Stimulated activated naive CD8-positive, alpha-beta T cell treated with anti-CD3 and anti-CD28 coated beads, Interleukin-15, amount 100 ng/mL, for 72 hours (primary cell): Measurements from ENCODE around the gene SETBP1.
A peak's percentile ranks its signal among the peaks of the same experiment; 100 is the strongest.

Experiments used
- ATAC-seq: fragments of 150-1000 bp; cut with Tn5 transposase; 2 replicates; pipeline ENCODE4 v1.10.0; 2021; ENCODE audit warnings: mild to moderate bottlenecking, moderate library complexity
- DNase-seq, 2 donors: peaks; one replicate each; pipeline ENCODE4 v3.0.0; 2021 to 2022
- H3K27ac Mint-ChIP-seq, 2 donors: one replicate each; pipeline ENCODE4 v1.8.0; 2022; ENCODE audit warnings: mild to moderate bottlenecking in 2 of 2, mixed read lengths in 2 of 2, moderate library complexity in 2 of 2
- H3K27me3 Mint-ChIP-seq: one replicate; pipeline ENCODE4 v1.8.0; 2022; ENCODE audit warnings: mixed read lengths
- H3K4me1 Mint-ChIP-seq: one replicate; pipeline ENCODE4 v1.8.0; 2022; ENCODE audit warnings: mild to moderate bottlenecking, mixed read lengths
- H3K4me3 Mint-ChIP-seq, 2 donors: one replicate each; pipeline ENCODE4 v1.8.0; 2022; ENCODE audit warnings: mild to moderate bottlenecking in 2 of 2, mixed read lengths in 2 of 2, moderate library complexity in 1 of 2
- H3K9me3 Mint-ChIP-seq, 2 donors: one replicate each; pipeline ENCODE4 v1.8.0; 2022; ENCODE audit warnings: mixed read lengths in 2 of 2

SETBP1 gene

GRCh38 chr18:44870631-44871502 is 190.2 kb downstream of the SETBP1 start:
- no peak overlapping the region for H3K4me3 Mint-ChIP-seq
- H3K27ac Mint-ChIP-seq, result peak overlapping the region in 1 of 2 donors; percentile 51
- peaks cover 0 to 4% of the 10 kb centered on the region in 2 donors for H3K9me3 Mint-ChIP-seq
- no peak for ATAC-seq
- peaks cover 12% of the 10 kb centered on the region for H3K4me1 Mint-ChIP-seq
- peaks cover 7% of the 10 kb centered on the region for H3K27me3 Mint-ChIP-seq
- DNase-seq, result no peak

GRCh38 chr18:44871771-44872170 is 191.1 kb downstream of the SETBP1 start:
- no peak overlapping the region for H3K4me3 Mint-ChIP-seq
- no peak for DNase-seq
- no peak for ATAC-seq
- H3K27ac Mint-ChIP-seq, result peak overlapping the region in 1 of 2 donors; percentile 8
- peaks cover 12% of the 10 kb centered on the region for H3K4me1 Mint-ChIP-seq
- peaks cover 7% of the 10 kb centered on the region for H3K27me3 Mint-ChIP-seq
- peaks cover 0 to 4% of the 10 kb centered on the region in 2 donors for H3K9me3 Mint-ChIP-seq

GRCh38 chr18:44876024-44876423 is 195.3 kb downstream of the SETBP1 start:
- ATAC-seq (no peak), DNase-seq (no peak)
- Mint-ChIP-seq H3K27me3 (peaks cover 16% of the 10 kb centered on the region), H3K27ac (no peak overlapping the region), H3K4me1 (peaks cover 12% of the 10 kb centered on the region), H3K4me3 (no peak overlapping the region), H3K9me3 (peaks cover 0 to 4% of the 10 kb centered on the region in 2 donors)

- ATAC-seq, result no peak
- Mint-ChIP-seq H3K27ac (no peak overlapping the region), H3K27me3 (peaks cover 23% of the 10 kb centered on the region), H3K4me1 (peaks cover 4% of the 10 kb centered on the region), H3K9me3 (peaks cover 0 to 4% of the 10 kb centered on the region in 2 donors), H3K4me3 (no peak overlapping the region)
- no peak for DNase-seq
Observed at GRCh38 chr18:44876755-44877154, 196.1 kb downstream of the SETBP1 start.

- no peak for ATAC-seq
- H3K27ac Mint-ChIP-seq, result no peak overlapping the region
- DNase-seq, result no peak
- no peaks in the 10 kb centered on the region for H3K4me1 Mint-ChIP-seq
- H3K9me3 Mint-ChIP-seq, result peaks cover 0 to 4% of the 10 kb centered on the region in 2 donors
- peaks cover 21% of the 10 kb centered on the region for H3K27me3 Mint-ChIP-seq
- no peak overlapping the region for H3K4me3 Mint-ChIP-seq
Observed at GRCh38 chr18:44878335-44878734, 197.6 kb downstream of the SETBP1 start.

- H3K27me3 Mint-ChIP-seq, result peaks cover 18% of the 10 kb centered on the region
- DNase-seq (no peak), ATAC-seq (no peak)
- H3K4me3 Mint-ChIP-seq, result no peak overlapping the region
- no peaks in the 10 kb centered on the region for H3K4me1 Mint-ChIP-seq
- peak overlapping the region in 1 of 2 donors; percentile 31 for H3K27ac Mint-ChIP-seq
- no peaks in the 10 kb centered on the region for H3K9me3 Mint-ChIP-seq
Observed at GRCh38 chr18:44880170-44880569, 199.5 kb downstream of the SETBP1 start.

- Mint-ChIP-seq H3K9me3 (no peaks in the 10 kb centered on the region), H3K27me3 (peaks cover 18% of the 10 kb centered on the region), H3K4me1 (no peaks in the 10 kb centered on the region), H3K27ac (no peak overlapping the region), H3K4me3 (no peak overlapping the region)
- no peak for DNase-seq
- ATAC-seq, result no peak
Observed at GRCh38 chr18:44881461-44882162, 200.9 kb downstream of the SETBP1 start.

- Mint-ChIP-seq H3K4me3 (no peak overlapping the region), H3K27ac (no peak overlapping the region), H3K4me1 (peaks cover 6% of the 10 kb centered on the region)
Observed at GRCh38 chr18:44882163-44882868, 201.6 kb downstream of the SETBP1 start.

GRCh38 chr18:44883671-44884070 is 203.0 kb downstream of the SETBP1 start:
- peaks cover 13% of the 10 kb centered on the region for H3K4me1 Mint-ChIP-seq
- H3K27ac Mint-ChIP-seq, result no peak overlapping the region
- H3K27me3 Mint-ChIP-seq, result peaks cover 18% of the 10 kb centered on the region
- ATAC-seq (no peak), DNase-seq (no peak)
- no peaks in the 10 kb centered on the region for H3K9me3 Mint-ChIP-seq
- no peak overlapping the region for H3K4me3 Mint-ChIP-seq

More at GRCh38 chr18:44882163-44882868, 201.6 kb downstream of the SETBP1 start:
- DNase-seq (no peak), ATAC-seq (no peak)
- no peaks in the 10 kb centered on the region for H3K9me3 Mint-ChIP-seq
- peaks cover 18% of the 10 kb centered on the region for H3K27me3 Mint-ChIP-seq

GRCh38 chr18:44884431-44884830 is 203.7 kb downstream of the SETBP1 start:
- Mint-ChIP-seq H3K9me3 (no peaks in the 10 kb centered on the region), H3K27me3 (peaks cover 17% of the 10 kb centered on the region), H3K4me1 (peaks cover 19% of the 10 kb centered on the region), H3K4me3 (no peak overlapping the region), H3K27ac (no peak overlapping the region)
- no peak for DNase-seq
- no peak for ATAC-seq

- Mint-ChIP-seq H3K27ac (no peak overlapping the region), H3K4me1 (peaks cover 20% of the 10 kb centered on the region), H3K27me3 (peaks cover 9% of the 10 kb centered on the region), H3K4me3 (no peak overlapping the region), H3K9me3 (peaks cover 0 to 5% of the 10 kb centered on the region in 2 donors)
- ATAC-seq (no peak), DNase-seq (no peak)
Observed at GRCh38 chr18:44885507-44885906, 204.8 kb downstream of the SETBP1 start.

- Mint-ChIP-seq H3K4me1 (peaks cover 20% of the 10 kb centered on the region), H3K27me3 (no peaks in the 10 kb centered on the region), H3K27ac (peak overlapping the region; percentile 93 to 97), H3K9me3 (peaks cover 7 to 21% of the 10 kb centered on the region in 2 donors), H3K4me3 (peak overlapping the region; percentile 40 to 66)
- ATAC-seq (peak; percentile 98), DNase-seq (peak; percentile 44 to 73)
Observed at GRCh38 chr18:44887227-44887631, 206.5 kb downstream of the SETBP1 start.

GRCh38 chr18:44889111-44889510 is 208.4 kb downstream of the SETBP1 start:
- Mint-ChIP-seq H3K27me3 (no peaks in the 10 kb centered on the region), H3K27ac (no peak overlapping the region), H3K4me1 (peaks cover 38% of the 10 kb centered on the region), H3K4me3 (no peak overlapping the region), H3K9me3 (peaks cover 7 to 21% of the 10 kb centered on the region in 2 donors)
- no peak for ATAC-seq
- no peak for DNase-seq

- H3K27ac Mint-ChIP-seq, result peak overlapping the region in 1 of 2 donors; percentile 27
- peaks cover 7 to 21% of the 10 kb centered on the region in 2 donors for H3K9me3 Mint-ChIP-seq
- no peak for DNase-seq
- ATAC-seq, result peak; percentile 86
- H3K4me1 Mint-ChIP-seq, result peaks cover 38% of the 10 kb centered on the region
- no peaks in the 10 kb centered on the region for H3K27me3 Mint-ChIP-seq
- H3K4me3 Mint-ChIP-seq, result peak overlapping the region in 1 of 2 donors; percentile 6
Observed at GRCh38 chr18:44893045-44893706, 212.5 kb downstream of the SETBP1 start.

GRCh38 chr18:44893966-44894365 is 213.3 kb downstream of the SETBP1 start:
- no peaks in the 10 kb centered on the region for H3K27me3 Mint-ChIP-seq
- peak overlapping the region in 1 of 2 donors; percentile 13 for H3K27ac Mint-ChIP-seq
- ATAC-seq (no peak), DNase-seq (no peak)
- peaks cover 36% of the 10 kb centered on the region for H3K4me1 Mint-ChIP-seq
- peaks cover 7 to 21% of the 10 kb centered on the region in 2 donors for H3K9me3 Mint-ChIP-seq
- H3K4me3 Mint-ChIP-seq, result no peak overlapping the region
